Adrenal gland (tissue), 5 donors: ENCODE results near the gene TPSD1.

Experiments used
- POLR2A ChIP-seq, 2 donors: fragments of 450-650 bp; IDR thresholded peaks; one replicate each; pipeline ENCODE4 v1.6.1; 2017; ENCODE audit warnings: antibody characterized with exemption in 2 of 2, mild to moderate bottlenecking in 2 of 2, moderate library complexity in 1 of 2
- TF ChIP-seq, protein P1 (sequence below), 6 experiments: fragments of 450-650 bp in 4 of 6; fragments of 200-600 bp in 2 of 6; sonication (generic) in 1 of 6; IDR thresholded peaks; 1 replicate in 5 of 6; 2 replicates in 1 of 6; pipeline versions ENCODE4 v1.5.1 to v1.8.0; 2016 to 2021; ENCODE audit warnings: antibody characterized with exemption in 6 of 6, mild to moderate bottlenecking in 2 of 6, moderate library complexity in 1 of 6
- donor health status: DM: no; HTN: no; CAD: no.

DNA sequence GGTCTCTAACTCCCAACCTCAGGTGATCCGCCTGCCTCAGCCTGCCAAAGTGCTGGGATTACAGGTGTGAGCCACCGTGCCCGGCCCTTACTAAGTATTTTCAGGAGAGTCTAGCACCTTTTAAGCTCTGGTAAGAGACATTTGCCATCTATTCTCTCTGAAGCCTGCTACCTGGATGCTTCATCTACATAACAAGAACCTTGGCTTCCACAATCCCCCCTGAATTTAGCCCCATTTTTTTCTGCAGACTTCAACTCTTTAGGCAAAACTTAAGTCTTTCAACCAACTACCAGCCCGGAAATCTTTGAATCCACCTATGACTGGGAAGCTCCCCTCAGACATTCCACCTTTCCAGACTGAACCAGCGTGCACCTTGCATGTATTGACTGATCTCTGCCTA is 39.6 kb downstream of the TPSD1 start:
- no peak for TF ChIP-seq POLR2A (IDR thresholded peaks at IDR 0.05)
- TF ChIP-seq, protein P1, sequence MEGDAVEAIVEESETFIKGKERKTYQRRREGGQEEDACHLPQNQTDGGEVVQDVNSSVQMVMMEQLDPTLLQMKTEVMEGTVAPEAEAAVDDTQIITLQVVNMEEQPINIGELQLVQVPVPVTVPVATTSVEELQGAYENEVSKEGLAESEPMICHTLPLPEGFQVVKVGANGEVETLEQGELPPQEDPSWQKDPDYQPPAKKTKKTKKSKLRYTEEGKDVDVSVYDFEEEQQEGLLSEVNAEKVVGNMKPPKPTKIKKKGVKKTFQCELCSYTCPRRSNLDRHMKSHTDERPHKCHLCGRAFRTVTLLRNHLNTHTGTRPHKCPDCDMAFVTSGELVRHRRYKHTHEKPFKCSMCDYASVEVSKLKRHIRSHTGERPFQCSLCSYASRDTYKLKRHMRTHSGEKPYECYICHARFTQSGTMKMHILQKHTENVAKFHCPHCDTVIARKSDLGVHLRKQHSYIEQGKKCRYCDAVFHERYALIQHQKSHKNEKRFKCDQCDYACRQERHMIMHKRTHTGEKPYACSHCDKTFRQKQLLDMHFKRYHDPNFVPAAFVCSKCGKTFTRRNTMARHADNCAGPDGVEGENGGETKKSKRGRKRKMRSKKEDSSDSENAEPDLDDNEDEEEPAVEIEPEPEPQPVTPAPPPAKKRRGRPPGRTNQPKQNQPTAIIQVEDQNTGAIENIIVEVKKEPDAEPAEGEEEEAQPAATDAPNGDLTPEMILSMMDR (IDR thresholded peaks at IDR 0.05), result no peak
